ENCODE data around the gene SUSD5.

DNA sequence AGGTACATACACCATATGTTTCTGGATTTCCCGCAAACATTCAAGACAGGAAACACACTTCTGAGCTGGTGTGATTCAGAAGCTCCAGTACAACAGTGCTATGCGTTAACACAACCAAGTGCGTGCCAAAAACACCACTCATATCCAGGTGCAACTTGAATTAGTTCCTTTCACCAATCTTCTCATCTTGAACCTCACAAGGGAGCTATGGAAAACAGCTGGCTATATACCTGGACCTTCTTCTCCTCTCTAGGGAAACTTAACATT lies 31.3 kb downstream of the SUSD5 start:
- TF ChIP-seq CTCF (IDR thresholded peaks at IDR 0.05) = no peak
- TF ChIP-seq POLR2A (IDR thresholded peaks at IDR 0.05) = no peak
